Ishikawa (cell line): ENCODE measurements around the gene C1orf21.

Experiments used
- CEBPB ChIP-seq: IDR thresholded peaks from 2 replicates; pipeline ENCODE4 v1.6.1; 2012
- EP300 ChIP-seq: IDR thresholded peaks from 2 replicates; pipeline ENCODE4 v1.6.1; 2012; ENCODE audit warnings: borderline replicate concordance
- TAF1 ChIP-seq: IDR thresholded peaks from 2 replicates; pipeline ENCODE4 v1.6.1; 2012; ENCODE audit warnings: low read depth, mild to moderate bottlenecking

DNA sequence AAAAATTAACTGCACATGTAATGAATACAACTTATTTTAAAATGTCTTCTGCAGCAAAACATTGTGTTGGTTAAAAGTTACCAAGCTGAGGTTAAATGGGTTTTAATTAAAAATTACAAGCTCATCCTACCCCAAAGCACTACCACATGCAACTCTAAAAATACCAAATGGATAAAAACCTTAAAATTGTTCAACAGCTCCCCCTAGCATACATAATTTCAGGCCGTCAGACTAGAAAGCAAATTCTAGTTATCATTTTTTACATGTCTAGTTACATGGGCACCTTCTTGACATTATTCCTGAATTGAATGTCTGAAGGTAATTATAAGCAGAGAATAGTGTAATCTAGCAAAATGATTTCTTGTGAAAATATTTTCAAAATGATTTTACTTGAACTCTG, 176.5 kb downstream of the C1orf21 start:
- no peak for TF ChIP-seq EP300
- TF ChIP-seq TAF1, result no peak
- TF ChIP-seq CEBPB, result no peak
